Measurements from ENCODE around the gene RTN4RL2.

DNA sequence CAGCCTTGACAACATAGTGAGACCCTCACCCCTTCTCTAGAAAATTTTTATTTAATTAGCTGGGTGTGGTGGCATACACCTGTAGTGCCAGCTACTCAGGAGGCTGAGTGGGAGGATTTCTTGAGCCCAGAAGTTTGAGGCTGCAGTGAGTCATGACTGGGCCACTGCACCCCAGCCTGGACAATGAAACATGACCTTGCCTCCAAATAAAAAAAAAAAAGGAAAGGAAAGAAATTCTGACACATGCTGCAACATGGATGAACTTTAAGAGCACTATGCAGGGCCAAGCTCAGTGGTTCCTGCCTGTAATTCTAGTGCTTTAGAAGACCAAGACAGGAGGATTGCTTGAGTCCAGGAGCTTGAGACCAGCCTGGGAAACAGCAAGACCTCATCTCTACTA is 42.2 kb upstream of the RTN4RL2 start:
- TF ChIP-seq POLR2A (IDR thresholded peaks at IDR 0.05; ENCODE audit: low read depth, low read length) (no peak), POLR2AphosphoS5 (IDR thresholded peaks at IDR 0.05; ENCODE audit: low read depth, low read length) (no peak), TAF1 (IDR thresholded peaks at IDR 0.05; ENCODE audit: low read depth, low read length) (no peak), SPI1 (IDR thresholded peaks at IDR 0.05; ENCODE audit: low read depth, low read length) (no peak), PAX5 (IDR thresholded peaks at IDR 0.05; ENCODE audit: insufficient read depth, low read length, severe bottlenecking) (no peak), POU2F2 (IDR thresholded peaks at IDR 0.05; ENCODE audit: low read depth, low read length) (no peak)
